Common myeloid progenitor, CD34-positive (primary cell): ENCODE measurements around the gene ULK4.

Experiments used
- CTCF ChIA-PET: fragments of 350-600 bp; sonication (Branson Sonifier 250); formaldehyde crosslinking; loops from one replicate; lab custom pipeline; 2021; ENCODE audit warnings: antibody characterized with exemption; lab: Charles Lee
- POLR2A ChIA-PET: fragments of 350-600 bp; sonication (Branson Sonifier 250); formaldehyde crosslinking; loops from one replicate; lab custom pipeline; 2021; ENCODE audit warnings: antibody characterized with exemption; lab: Charles Lee
- DNase-seq, 3 donors: peaks; one replicate each; pipeline versions ENCODE4 v3.0.0 to v3.0.0-alpha.2; 2013
- H3K27ac ChIP-seq, 2 experiments: 1 replicate in 1 of 2; 2 replicates in 1 of 2; pipeline ENCODE4 v1.7.0; 2013; ENCODE audit warnings: inconsistent platforms in 2 of 2, low read length in 2 of 2, mild to moderate bottlenecking in 2 of 2, low read depth in 1 of 2, moderate library complexity in 1 of 2; ENCODE audit not compliant: severe bottlenecking in 2 of 2, insufficient read depth in 1 of 2, poor library complexity in 1 of 2
- H3K27me3 ChIP-seq, 5 experiments: replicated peaks in 2 of 5; 1 replicate in 3 of 5; 2 replicates in 2 of 5; pipeline versions ENCODE4 v1.6.1 to v1.7.0; 2013; ENCODE audit warnings: low read length in 4 of 5, mild to moderate bottlenecking in 2 of 5, moderate library complexity in 2 of 5, inconsistent platforms in 1 of 5; ENCODE audit not compliant: insufficient read depth in 5 of 5, control insufficient read depth in 4 of 5
- H3K36me3 ChIP-seq, 4 experiments: 1 replicate in 2 of 4; 2 replicates in 2 of 4; pipeline versions ENCODE4 v1.6.1 to v1.7.0; 2013; ENCODE audit warnings: low read length in 3 of 4, control low read depth in 1 of 4, mild to moderate bottlenecking in 1 of 4; ENCODE audit not compliant: control insufficient read depth in 4 of 4, insufficient read depth in 4 of 4
- H3K4me1 ChIP-seq, 4 experiments: 1 replicate in 3 of 4; 2 replicates in 1 of 4; pipeline versions ENCODE4 v1.6.1 to v1.7.1; 2013; ENCODE audit warnings: low read length in 3 of 4, mild to moderate bottlenecking in 3 of 4, control low read depth in 1 of 4, inconsistent platforms in 1 of 4, moderate library complexity in 1 of 4; ENCODE audit not compliant: control insufficient read depth in 4 of 4, insufficient read depth in 4 of 4; ENCODE audit errors: control extremely low read depth in 1 of 4
- H3K4me3 ChIP-seq, 7 experiments: 1 replicate in 4 of 7; 2 replicates in 3 of 7; pipeline versions ENCODE4 v1.5.1 to v1.7.0; 2013; ENCODE audit warnings: mild to moderate bottlenecking in 7 of 7, low read length in 6 of 7, moderate library complexity in 6 of 7, inconsistent platforms in 2 of 7, low read depth in 2 of 7, control low read depth in 1 of 7; ENCODE audit not compliant: insufficient read depth in 4 of 7, control insufficient read depth in 1 of 7; ENCODE audit errors: extremely low read depth in 1 of 7
- H3K9me3 ChIP-seq, 5 experiments: 1 replicate in 4 of 5; 2 replicates in 1 of 5; pipeline versions ENCODE4 v1.6.1 to v1.7.1; 2013; ENCODE audit warnings: low read length in 4 of 5, mild to moderate bottlenecking in 2 of 5, inconsistent platforms in 1 of 5, low read depth in 1 of 5, moderate library complexity in 1 of 5; ENCODE audit not compliant: control insufficient read depth in 4 of 5, insufficient read depth in 2 of 5; ENCODE audit errors: control extremely low read depth in 1 of 5
- WGBS: methylation state at CpG from one replicate; pipeline ENCODE4 v1.1.5; 2013; ENCODE audit not compliant: insufficient coverage; 5-methylcytosine and 5-hydroxymethylcytosine counted together

ULK4 gene

DNA sequence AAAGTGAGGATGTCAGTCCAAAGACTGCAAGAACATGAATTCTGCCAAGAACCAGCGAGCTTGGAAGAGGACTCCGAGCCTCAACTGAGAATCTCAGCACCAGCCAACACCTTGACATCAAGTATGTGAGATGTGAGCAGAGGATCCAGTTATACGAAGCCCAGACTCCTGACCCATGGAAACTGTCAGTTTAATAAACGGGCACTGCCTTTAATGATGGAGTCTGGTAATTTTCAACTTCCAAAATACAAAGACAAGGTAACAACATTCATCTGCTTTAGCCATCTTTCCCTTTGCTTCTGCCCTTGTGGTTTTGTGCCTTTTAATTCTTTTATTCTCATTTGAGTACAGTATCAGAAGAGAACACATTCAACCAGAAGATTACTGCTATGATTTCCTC is 211.9 kb downstream of the ULK4 start:
- Histone ChIP-seq H3K9me3 (no peaks in the 10 kb centered on the region), H3K4me3 (no peak overlapping the region), H3K27me3 (no peaks in the 10 kb centered on the region), H3K27ac (no peak overlapping the region), H3K36me3 (peaks cover 0 to 3% (median 0%) of the 10 kb centered on the region in 4 experiments), H3K4me1 (peaks cover 0 to 4% (median 0%) of the 10 kb centered on the region in 4 experiments)
- ChIA-PET POLR2A (no interaction called here), CTCF (no interaction called here)
- no peak for DNase-seq
- 97% methylated on average over 3 of the region's 4 CpGs for WGBS

DNA sequence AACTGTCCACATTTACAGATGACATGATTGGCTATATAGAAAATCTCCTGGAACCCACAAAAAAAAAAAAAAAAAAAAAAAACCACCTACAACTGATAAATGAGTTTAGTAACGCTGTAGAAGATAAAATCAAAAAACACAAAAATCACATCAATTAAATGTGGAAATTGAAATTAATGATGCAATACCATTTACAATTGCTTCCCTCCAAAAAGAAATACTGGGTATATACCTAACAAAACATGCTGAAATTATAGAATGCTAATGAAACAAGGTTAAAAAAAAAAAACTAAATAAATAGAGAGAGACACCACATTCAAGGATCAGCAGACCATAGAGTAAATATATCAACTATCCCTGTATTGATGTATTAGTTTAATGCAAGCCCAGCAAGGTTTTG is 215.7 kb downstream of the ULK4 start:
- POLR2A ChIA-PET, result no interaction called here

DNA sequence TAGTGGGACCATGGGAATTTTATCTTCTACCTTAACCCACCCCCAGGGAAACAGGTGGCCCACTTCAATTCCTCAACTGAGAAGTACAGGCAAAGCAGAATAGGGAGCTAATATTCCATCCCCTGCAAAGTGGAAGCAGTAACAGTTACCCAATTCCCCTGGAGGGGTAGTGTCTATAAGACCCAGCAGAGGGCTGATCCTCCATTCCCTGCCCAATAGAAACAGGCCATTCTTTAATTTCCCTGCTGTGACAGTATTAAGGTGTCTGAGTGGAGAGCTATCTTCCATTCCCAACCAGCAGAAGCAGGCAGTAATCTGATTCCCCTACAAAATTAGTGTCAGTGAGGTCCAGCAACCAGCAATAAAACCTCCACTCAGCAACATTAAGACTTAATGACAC is 219.8 kb downstream of the ULK4 start:
- Histone ChIP-seq H3K4me3 (no peak overlapping the region), H3K27ac (no peak overlapping the region), H3K27me3 (no peaks in the 10 kb centered on the region), H3K9me3 (peaks cover 0 to 7% (median 2%) of the 10 kb centered on the region in 5 experiments), H3K4me1 (peaks cover 0 to 4% (median 0%) of the 10 kb centered on the region in 4 experiments), H3K36me3 (peaks cover 0 to 3% (median 0%) of the 10 kb centered on the region in 4 experiments)
- CTCF ChIA-PET, result no interaction called here
- no peak for DNase-seq
- POLR2A ChIA-PET, result no interaction called here

More for the DNA sequence above, 215.7 kb downstream of the ULK4 start:
- H3K4me3 ChIP-seq, result no peak overlapping the region
- no peaks in the 10 kb centered on the region for H3K27me3 ChIP-seq
- WGBS, result no CpG with 5 or more reads among the region's 1 CpG
- CTCF ChIA-PET, result no interaction called here
- no peak overlapping the region for H3K27ac ChIP-seq
- H3K4me1 ChIP-seq, result peaks cover 0 to 4% (median 0%) of the 10 kb centered on the region in 4 experiments
- H3K36me3 ChIP-seq, result no peaks in the 10 kb centered on the region
- no peak for DNase-seq
- peaks cover 0 to 3% (median 0%) of the 10 kb centered on the region in 5 experiments for H3K9me3 ChIP-seq

DNA sequence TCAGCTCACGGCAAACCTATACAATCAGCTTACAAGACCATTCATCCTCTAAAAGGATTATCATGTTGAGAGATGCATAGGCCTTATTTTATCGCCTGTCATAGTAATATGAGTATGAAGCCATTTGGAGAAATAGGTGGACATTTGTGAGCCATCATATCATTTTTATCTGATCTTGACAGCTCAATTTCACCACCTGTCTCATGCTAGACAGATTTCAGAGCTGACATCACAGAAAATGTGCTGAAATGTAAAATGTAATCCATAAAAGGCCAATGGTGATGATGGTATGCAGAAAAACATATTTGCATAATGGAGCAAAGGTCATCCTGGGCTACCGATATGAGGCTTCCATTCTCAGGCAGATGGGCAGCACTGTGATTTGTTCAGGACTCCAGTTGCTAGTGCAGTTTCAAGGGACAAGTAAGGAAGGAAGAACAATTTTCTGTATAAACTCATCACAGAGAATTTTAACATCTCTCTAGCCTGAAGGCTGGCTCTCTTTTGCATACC is 221.5 kb downstream of the ULK4 start:
- H3K36me3 ChIP-seq, result peaks cover 0 to 3% (median 0%) of the 10 kb centered on the region in 4 experiments
- H3K4me1 ChIP-seq, result no peaks in the 10 kb centered on the region
- no peak overlapping the region for H3K27ac ChIP-seq
- H3K9me3 ChIP-seq, result peaks cover 0 to 7% (median 2%) of the 10 kb centered on the region in 5 experiments
- DNase-seq, result no peak
- 100% methylated on average over 1 of the region's 3 CpGs for WGBS
- CTCF ChIA-PET, result no interaction called here
- no peak overlapping the region for H3K4me3 ChIP-seq
- H3K27me3 ChIP-seq, result no peaks in the 10 kb centered on the region
- POLR2A ChIA-PET, result no interaction called here

DNA sequence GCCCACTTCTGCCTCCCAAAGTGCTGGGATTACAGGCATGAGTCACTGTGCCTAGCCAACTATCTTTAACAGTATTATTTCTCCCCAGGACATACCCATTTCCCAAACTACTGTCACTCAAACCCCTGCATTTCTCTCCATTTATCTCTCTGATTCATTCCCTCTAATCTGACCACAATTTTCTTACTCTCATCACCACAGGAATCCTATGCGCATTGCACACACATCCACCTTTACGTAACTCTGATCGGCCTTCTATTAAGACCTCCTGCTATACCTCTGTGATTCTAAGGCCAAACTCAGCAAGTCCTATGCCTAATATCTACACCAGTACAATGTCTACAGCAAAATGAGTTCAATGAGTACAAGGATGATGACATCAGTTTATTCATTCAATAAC is 235.0 kb downstream of the ULK4 start:
- Histone ChIP-seq H3K4me1 (no peaks in the 10 kb centered on the region), H3K27ac (no peak overlapping the region), H3K27me3 (no peaks in the 10 kb centered on the region), H3K36me3 (peaks cover 0 to 2% (median 0%) of the 10 kb centered on the region in 4 experiments), H3K9me3 (peaks cover 0 to 14% (median 2%) of the 10 kb centered on the region in 5 experiments), H3K4me3 (no peak overlapping the region)
- ChIA-PET POLR2A (no interaction called here), CTCF (no interaction called here)
- no peak for DNase-seq
- WGBS, result no CpG with 5 or more reads among the region's 3 CpGs

DNA sequence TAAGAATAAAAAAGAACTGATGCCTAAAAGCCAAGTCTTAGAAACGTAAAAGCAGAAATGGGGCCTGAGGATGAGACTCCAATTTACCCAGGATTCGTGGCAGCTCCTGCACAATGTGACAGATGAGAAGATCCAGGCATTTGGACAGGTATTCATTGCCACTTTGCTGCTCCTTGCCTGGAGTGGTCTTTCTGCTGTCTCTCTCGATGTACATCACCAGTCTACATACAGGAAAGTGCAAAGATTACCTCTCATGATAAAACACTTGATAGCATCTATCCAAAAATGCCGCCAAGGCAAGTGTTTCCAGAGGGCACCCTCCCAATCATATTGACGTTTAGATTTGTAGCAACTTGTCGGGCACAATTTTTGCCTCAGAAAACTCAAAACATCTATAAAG is 244.3 kb downstream of the ULK4 start:
- 100% methylated on average over 6 of the region's 6 CpGs for WGBS
- H3K9me3 ChIP-seq, result no peaks in the 10 kb centered on the region
- H3K27ac ChIP-seq, result no peak overlapping the region
- DNase-seq, result no peak
- H3K4me3 ChIP-seq, result no peak overlapping the region
- ChIA-PET POLR2A (no interaction called here), CTCF (interaction anchor here (1.2 kb wide), 1 partner anchor 1135 kb away, joined by 3 read pairs; no protein-coding TSS in a partner anchor)
- no peaks in the 10 kb centered on the region for H3K4me1 ChIP-seq
- peaks cover 0 to 3% (median under 1%) of the 10 kb centered on the region in 4 experiments for H3K36me3 ChIP-seq
- H3K27me3 ChIP-seq, result no peaks in the 10 kb centered on the region

DNA sequence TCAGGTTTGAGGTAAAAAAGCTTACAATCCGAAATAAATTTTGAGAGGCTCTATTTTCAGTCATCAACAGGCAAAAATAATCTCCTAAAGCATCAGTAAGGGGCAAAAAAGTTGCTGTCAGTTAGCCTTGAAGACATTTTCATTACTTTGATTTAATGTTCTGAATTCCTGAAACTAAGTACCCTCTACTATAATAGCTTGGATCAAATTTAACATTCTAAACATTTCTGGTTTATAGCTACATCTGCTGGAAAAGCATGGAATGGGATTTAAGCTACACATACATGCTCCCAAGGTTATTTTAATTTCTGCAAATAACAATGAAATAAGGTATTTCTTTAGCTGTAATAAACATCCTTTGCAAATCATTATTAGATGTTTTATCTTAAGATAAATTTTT is 245.4 kb downstream of the ULK4 start:
- no peak overlapping the region for H3K27ac ChIP-seq
- H3K4me3 ChIP-seq, result no peak overlapping the region
- peak in 1 of 3 donors; percentile 3 for DNase-seq
- ChIA-PET CTCF (no interaction called here), POLR2A (no interaction called here)
- no peaks in the 10 kb centered on the region for H3K9me3 ChIP-seq
- peaks cover 0 to 3% (median under 1%) of the 10 kb centered on the region in 4 experiments for H3K36me3 ChIP-seq
- WGBS, result 86% methylated on average over 1 of the region's 1 CpG
- H3K4me1 ChIP-seq, result no peaks in the 10 kb centered on the region
- no peaks in the 10 kb centered on the region for H3K27me3 ChIP-seq
